Activated CD4-positive, alpha-beta T cell treated with anti-CD3 and anti-CD28 coated beads for 36 hours (primary cell): ENCODE data around the gene RNF208. TPM values are rescaled to one million over a fixed set of nuclear protein-coding genes. Genes with fewer than 3 reads are reported as not detected.

Experiments
- ATAC-seq: fragments of 200-7000 bp; cut with Tn5 transposase; one replicate; pipeline ENCODE4 v1.10.0; 2021; ENCODE audit warnings: mild to moderate bottlenecking, moderate library complexity
- CTCF ChIA-PET: fragments of 350-600 bp; sonication (Branson Sonifier 250); formaldehyde crosslinking; loops from one replicate; lab custom pipeline; 2021; ENCODE audit warnings: antibody characterized with exemption; lab: Charles Lee
- POLR2A ChIA-PET: fragments of 350-600 bp; sonication (Branson Sonifier 250); formaldehyde crosslinking; loops from one replicate; lab custom pipeline; 2021; ENCODE audit warnings: antibody characterized with exemption, inconsistent platforms; lab: Charles Lee
- DNase-seq: peaks from one replicate; pipeline ENCODE4 v3.0.0-alpha.2; 2020
- H3K27ac Mint-ChIP-seq: one replicate; pipeline ENCODE4 v1.8.0; 2021; ENCODE audit warnings: mixed read lengths
- H3K27me3 Mint-ChIP-seq: one replicate; pipeline ENCODE4 v1.8.0; 2021; ENCODE audit warnings: mixed read lengths
- H3K36me3 Mint-ChIP-seq: one replicate; pipeline ENCODE4 v1.8.0; 2021; ENCODE audit warnings: low read depth, mixed read lengths
- H3K4me1 Mint-ChIP-seq: one replicate; pipeline ENCODE4 v1.8.0; 2021; ENCODE audit warnings: mixed read lengths
- H3K4me3 Mint-ChIP-seq: one replicate; pipeline ENCODE4 v1.8.0; 2021; ENCODE audit warnings: mild to moderate bottlenecking, moderate library complexity, mixed read lengths
- H3K9me3 Mint-ChIP-seq: one replicate; pipeline ENCODE4 v1.8.0; 2021; ENCODE audit warnings: low read depth, mixed read lengths
- intact Hi-C, 2 experiments: fragments of 100-400 bp; cut with DNase I in 1 of 2; cut with micrococcal nuclease in 1 of 2; formaldehyde crosslinking; loops; one replicate each; pipeline versions ENCODE4 v1.14.2 to v1.15.1; 2022 to 2024; cut with DNase I, micrococcal nuclease
- total RNA-seq, 2 experiments: library from RNA; stranded (reverse); gene quantifications; one replicate each; pipeline ENCODE4 v1.2.3, GENCODE V29; 2021

Gene RNF208
- total RNA-seq, 2 experiments from 2014 or later = 7.1 to 8.9 TPM

DNA sequence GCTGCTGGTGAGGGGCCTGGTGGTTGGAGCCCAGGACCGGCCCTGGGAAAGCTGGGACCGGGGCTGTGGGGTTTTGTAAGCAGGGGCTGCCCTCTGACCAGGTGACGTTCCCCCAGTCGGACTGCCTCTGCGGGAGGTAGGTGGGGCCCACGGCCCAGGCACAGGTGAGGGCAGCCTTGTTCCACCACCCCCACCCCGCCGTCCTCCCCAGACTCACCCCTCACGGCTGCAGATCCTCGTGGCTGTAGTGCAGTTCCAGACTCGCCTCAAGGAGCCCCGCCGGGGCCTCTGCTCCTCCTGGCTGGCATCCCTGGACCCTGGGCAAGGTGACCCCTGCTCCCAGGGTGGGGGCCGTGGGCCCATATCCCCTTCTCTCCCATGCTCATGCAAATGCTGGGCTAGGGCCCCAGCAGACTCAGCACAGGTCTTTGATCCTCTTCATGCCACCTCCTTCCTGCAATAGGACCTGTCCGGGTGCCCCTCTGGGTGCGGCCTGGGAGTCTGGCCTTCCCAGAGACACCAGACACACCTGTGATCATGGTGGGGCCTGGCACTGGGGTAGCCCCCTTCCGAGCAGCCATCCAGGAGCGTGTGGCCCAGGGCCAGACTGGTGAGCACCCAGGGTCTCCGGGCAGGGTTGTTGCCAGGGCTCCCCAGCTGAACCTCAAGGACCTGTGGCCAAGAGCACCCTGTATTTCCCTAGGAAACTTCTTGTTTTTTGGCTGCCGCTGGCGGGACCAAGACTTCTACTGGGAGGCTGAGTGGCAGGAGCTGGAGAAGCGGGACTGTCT lies 6.6 kb downstream of the RNF208 start:
- intact Hi-C loops = no loop called here
- CTCF ChIA-PET = no interaction called here

DNA sequence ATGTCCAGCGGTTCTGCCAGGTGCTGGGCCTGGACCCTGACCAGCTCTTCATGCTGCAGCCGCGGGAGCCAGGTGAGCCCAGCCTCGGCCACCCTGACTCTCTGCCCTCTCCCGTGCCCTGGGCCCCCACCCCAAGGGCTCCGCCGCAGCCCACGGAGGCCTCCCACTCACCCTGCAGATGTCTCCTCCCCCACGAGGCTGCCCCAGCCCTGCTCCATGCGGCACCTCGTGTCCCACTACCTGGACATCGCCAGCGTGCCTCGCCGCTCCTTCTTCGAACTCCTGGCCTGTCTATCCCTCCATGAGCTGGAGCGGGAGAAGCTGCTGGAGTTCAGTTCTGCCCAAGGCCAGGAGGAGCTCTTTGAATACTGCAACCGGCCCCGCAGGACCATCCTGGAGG lies 7.4 kb downstream of the RNF208 start:
- ATAC-seq = no peak
- intact Hi-C loops = no loop called here
- peaks cover 6% of the 10 kb centered on the region for H3K36me3 Mint-ChIP-seq
- no peak overlapping the region for H3K4me3 Mint-ChIP-seq
- no peak for DNase-seq
- H3K4me1 Mint-ChIP-seq = no peaks in the 10 kb centered on the region
- ChIA-PET CTCF (no interaction called here), POLR2A (interaction anchor here (0.8 kb wide), 1 partner anchor 22 kb away, joined by 3 read pairs; no protein-coding TSS in a partner anchor)
- H3K27me3 Mint-ChIP-seq = no peaks in the 10 kb centered on the region
- H3K9me3 Mint-ChIP-seq = no peaks in the 10 kb centered on the region
- no peak overlapping the region for H3K27ac Mint-ChIP-seq

More for the DNA sequence above, 6.6 kb downstream of the RNF208 start:
- no peak overlapping the region for H3K4me3 Mint-ChIP-seq
- H3K4me1 Mint-ChIP-seq = no peaks in the 10 kb centered on the region
- DNase-seq (no peak), ATAC-seq (no peak)
- POLR2A ChIA-PET = interaction anchor here (0.8 to 1.1 kb wide), 2 partner anchors 21 to 97 kb away, joined by 3 read pairs; no protein-coding TSS in a partner anchor
- H3K27ac Mint-ChIP-seq = no peak overlapping the region
- no peaks in the 10 kb centered on the region for H3K9me3 Mint-ChIP-seq
- H3K27me3 Mint-ChIP-seq = no peaks in the 10 kb centered on the region
- H3K36me3 Mint-ChIP-seq = peaks cover 4% of the 10 kb centered on the region

DNA sequence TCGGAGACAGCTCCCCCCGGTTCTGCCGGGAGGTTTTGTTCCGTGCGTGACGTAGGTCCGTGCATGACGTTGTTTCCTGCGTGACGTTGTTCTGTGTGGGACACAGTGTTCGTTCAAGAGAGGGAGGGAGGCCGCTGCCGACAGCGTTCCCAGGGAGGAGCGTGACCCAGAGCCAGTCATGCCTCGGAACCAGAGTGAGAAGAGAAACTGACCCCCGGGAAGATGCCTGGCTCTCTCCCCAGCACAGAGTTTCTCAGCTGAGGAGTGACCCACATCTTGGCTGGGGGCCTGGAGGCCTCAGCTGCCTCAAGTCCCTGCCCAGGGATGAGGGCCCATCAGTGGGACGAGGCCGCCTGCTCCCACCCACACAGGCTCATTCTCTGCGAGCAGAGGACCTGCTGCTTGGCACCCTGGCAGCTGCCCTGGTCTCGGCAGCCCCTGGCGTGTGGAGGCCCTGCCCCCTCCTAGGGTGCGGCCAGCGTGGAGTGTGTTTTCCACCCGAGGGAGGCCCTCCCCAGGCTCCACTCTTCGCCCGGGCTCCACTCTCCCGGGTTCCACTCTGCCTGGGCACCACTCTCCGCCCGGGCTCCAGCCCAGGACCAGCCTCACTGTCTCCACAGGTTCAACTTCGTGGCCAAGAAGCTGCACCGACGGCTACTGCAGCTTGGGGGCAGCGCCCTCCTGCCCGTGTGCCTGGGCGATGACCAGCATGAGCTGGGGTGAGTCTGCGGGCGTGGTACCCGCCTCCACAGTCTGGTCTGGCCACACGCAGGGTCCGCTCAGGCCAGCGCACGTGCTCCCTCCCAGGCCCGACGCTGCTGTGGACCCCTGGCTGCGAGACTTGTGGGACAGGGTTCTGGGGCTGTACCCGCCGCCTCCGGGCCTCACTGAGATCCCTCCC lies 8.6 kb downstream of the RNF208 start:
- no peak for DNase-seq
- H3K4me1 Mint-ChIP-seq = no peaks in the 10 kb centered on the region
- H3K27ac Mint-ChIP-seq = no peak overlapping the region
- H3K9me3 Mint-ChIP-seq = no peaks in the 10 kb centered on the region
- no peak overlapping the region for H3K4me3 Mint-ChIP-seq
- intact Hi-C loops = no loop called here
- no peak for ATAC-seq
- POLR2A ChIA-PET = no interaction called here
- CTCF ChIA-PET = no interaction called here
- no peaks in the 10 kb centered on the region for H3K27me3 Mint-ChIP-seq
- H3K36me3 Mint-ChIP-seq = peaks cover 10% of the 10 kb centered on the region

DNA sequence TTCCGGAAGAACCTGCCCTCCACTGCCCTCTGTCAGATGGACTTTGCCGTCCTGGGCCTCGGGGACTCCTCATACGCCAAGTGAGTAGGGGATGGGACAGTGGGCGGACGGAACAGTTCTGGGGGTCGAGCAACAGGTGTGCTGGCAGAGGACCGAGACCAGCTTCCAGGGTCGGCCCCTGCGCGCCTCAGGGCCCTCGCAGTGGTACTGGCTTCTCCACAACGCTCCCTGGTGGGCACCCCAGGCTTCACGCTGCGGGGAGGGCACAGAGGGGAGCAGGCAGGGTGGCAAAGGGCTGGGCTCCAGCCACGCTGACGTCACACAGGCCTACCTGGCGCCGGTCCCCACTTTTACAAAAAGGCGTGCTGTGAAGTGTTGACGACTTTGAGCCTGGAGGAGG lies 9.5 kb downstream of the RNF208 start:
- ATAC-seq (no peak), DNase-seq (no peak)
- Mint-ChIP-seq H3K4me1 (peaks cover 1% of the 10 kb centered on the region), H3K27me3 (no peaks in the 10 kb centered on the region), H3K9me3 (no peaks in the 10 kb centered on the region), H3K27ac (no peak overlapping the region), H3K4me3 (no peak overlapping the region), H3K36me3 (peaks cover 12% of the 10 kb centered on the region)
- intact Hi-C loops = no loop called here
- CTCF ChIA-PET = interaction anchor here (1.0 kb wide), 1 partner anchor 23 kb away, joined by 3 read pairs; no protein-coding TSS in a partner anchor
- POLR2A ChIA-PET = no interaction called here

DNA sequence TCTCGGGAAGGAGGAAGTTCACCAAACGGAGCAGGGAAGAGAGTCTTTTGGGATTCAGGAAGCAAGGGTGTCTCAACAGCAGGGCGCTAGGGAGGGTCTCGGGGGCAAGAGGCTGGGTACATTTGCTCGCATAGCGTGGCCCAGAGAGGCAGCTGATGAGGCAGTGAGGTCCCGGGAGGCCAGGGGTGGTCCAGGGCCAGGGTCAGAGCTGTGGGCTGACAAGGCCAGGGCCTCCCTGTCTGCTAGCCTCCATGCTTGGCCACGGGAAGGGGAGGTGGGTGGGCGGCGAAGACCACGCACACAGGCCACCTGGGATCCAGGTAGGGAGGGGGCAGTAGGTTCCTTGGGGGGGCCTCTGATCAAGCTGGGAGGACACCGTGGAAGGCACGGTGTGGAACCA lies 10.5 kb downstream of the RNF208 start:
- H3K9me3 Mint-ChIP-seq = no peaks in the 10 kb centered on the region
- ATAC-seq (no peak), DNase-seq (no peak)
- H3K27me3 Mint-ChIP-seq = no peaks in the 10 kb centered on the region
- ChIA-PET POLR2A (no interaction called here), CTCF (interaction anchor here (1.0 to 1.7 kb wide), 2 partner anchors 11 to 22 kb away, joined by 3 to 4 read pairs; partner anchors contain the start of gene TPRN)
- H3K4me1 Mint-ChIP-seq = peaks cover 11% of the 10 kb centered on the region
- no peak overlapping the region for H3K27ac Mint-ChIP-seq
- H3K36me3 Mint-ChIP-seq = peaks cover 20% of the 10 kb centered on the region
- intact Hi-C loops = no loop called here
- no peak overlapping the region for H3K4me3 Mint-ChIP-seq

DNA sequence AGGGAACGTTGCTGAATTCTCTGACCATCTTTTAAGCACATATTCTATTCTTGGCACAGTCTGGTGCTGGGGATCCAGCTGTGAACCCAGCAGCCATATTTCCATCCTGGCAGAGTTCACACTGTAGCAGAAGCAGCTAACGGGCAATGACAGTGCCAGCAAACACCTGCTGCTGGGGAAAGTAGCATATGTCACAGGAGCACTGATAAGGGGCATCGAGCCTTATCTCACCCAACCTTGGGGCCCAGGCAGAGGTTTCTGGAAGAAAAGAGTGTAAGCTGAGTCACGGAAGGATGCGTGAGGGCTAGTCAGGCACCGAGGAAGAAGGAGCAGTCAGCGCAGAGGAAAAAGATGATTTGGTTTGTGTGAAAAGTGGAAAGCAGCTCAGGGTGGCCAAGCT lies 15.4 kb downstream of the RNF208 start:
- peaks cover 20% of the 10 kb centered on the region for H3K36me3 Mint-ChIP-seq
- intact Hi-C loops = no loop called here
- ChIA-PET CTCF (interaction anchor here (1.2 to 1.9 kb wide), 3 partner anchors 10 to 30 kb away, joined by 3 to 8 read pairs (median 4); a partner anchor contains a TSS), POLR2A (interaction anchor here (0.6 kb wide), 1 partner anchor 804 kb away, joined by 3 read pairs; no protein-coding TSS in a partner anchor)
- H3K27me3 Mint-ChIP-seq = no peaks in the 10 kb centered on the region
- H3K27ac Mint-ChIP-seq = peak overlapping the region; percentile 84
- DNase-seq = no peak
- H3K4me3 Mint-ChIP-seq = peak overlapping the region; percentile 93
- H3K9me3 Mint-ChIP-seq = no peaks in the 10 kb centered on the region
- peaks cover 35% of the 10 kb centered on the region for H3K4me1 Mint-ChIP-seq
- no peak for ATAC-seq

DNA sequence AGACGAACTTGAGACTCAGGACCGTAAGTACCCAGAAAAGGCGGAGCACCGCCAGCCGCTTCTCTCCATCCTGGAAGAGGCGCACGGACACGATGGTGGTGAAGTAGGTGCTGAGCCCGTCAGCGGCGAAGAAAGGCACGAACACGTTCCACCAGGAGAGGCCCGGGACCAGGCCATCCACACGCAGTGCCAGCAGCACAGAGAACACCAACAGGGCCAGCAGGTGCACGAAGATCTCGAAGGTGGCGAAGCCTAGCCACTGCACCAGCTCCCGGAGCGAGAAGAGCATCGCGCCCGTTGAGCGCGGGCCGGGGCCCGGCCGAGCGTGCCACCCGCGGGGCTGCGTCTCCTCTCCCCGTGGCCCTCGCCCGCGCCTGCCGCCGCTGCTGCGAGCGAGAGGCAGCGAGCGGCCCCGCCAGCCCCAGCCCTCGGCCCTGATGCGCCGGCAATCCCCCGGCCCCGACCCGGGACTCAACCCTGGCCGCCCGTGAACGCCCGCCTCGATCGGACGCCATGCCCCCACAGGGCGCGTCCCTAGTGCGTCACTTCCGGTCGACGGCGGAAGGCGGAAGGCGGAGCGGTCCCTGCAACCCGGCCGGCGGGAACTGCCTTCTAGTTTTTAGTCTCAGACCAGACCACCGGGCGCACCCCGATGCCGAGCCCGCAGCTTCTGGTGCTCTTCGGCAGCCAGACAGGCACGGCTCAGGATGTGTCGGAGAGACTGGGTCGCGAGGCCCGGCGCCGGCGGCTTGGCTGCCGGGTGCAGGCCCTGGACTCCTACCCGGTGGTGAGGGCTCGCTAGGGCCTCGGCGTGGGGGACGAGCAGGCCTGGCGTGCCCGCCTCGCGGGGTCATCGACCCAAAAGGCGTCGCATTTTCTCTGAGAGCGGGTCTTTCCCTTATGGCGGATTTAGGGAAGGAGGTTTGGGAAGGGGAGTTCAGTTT lies 16.6 kb downstream of the RNF208 start, which contains the start of the genes NDOR1 and TMEM203:
NDOR1 (plus strand) TSS at position 575 of the 944 bp plus-strand sequence; CDS start at position 653, 78 bp downstream.
TMEM203 (minus strand) TSS at position 523 of the 944 bp plus-strand sequence; CDS start at position 289, 234 bp downstream.
- Mint-ChIP-seq H3K9me3 (no peaks in the 10 kb centered on the region), H3K27ac (peak within 1 kb of the TSS; percentile 93), H3K4me1 (peaks cover 39% of the 10 kb centered on the region), H3K36me3 (peaks cover 20% of the 10 kb centered on the region), H3K4me3 (peak within 1 kb of the TSS; percentile 93), H3K27me3 (no peaks in the 10 kb centered on the region)
- ChIA-PET CTCF (interaction anchor here (0.8 to 2.4 kb wide), 3 partner anchors 18 to 364 kb away, joined by 4 to 11 read pairs (median 9); partner anchors contain the start of genes RNF208 and RNF224), POLR2A (interaction anchor here (0.7 kb wide), 1 partner anchor 122 kb away, joined by 3 read pairs; no protein-coding TSS in a partner anchor)
- intact Hi-C loops = loop anchor here (1.0 to 2.0 kb wide), 8 partner anchors 16 to 91 kb away; partner anchors contain the start of genes TUBB4B (in 2 of the 2), ANAPC2 (in 1 of the 2), DPP7 (in 1 of the 2) and NELFB (in 1 of the 2)
- DNase-seq (peak; percentile 97), ATAC-seq (peak; percentile 53)

DNA sequence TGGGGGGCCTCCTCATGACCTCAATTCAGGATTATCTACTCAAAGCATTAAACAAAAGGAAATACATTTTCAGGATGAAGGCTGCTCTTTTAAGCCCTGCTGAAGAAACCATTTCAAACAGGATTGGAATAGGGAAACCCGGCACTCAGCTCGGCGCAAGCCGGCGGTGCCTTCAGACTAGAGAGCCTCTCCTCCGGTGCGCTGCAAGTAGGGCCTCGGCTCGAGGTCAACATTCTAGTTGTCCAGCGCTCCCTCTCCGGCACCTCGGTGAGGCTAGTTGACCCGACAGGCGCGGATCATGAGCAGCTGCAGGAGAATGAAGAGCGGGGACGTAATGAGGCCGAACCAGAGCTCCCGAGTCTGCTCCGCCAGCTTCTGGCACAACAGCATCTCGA lies 17.3 kb downstream of the RNF208 start:
- POLR2A ChIA-PET = interaction anchor here (0.7 to 1.0 kb wide), 2 partner anchors 50 to 121 kb away, joined by 3 read pairs; partner anchors contain the start of gene NELFB
- peaks cover 18% of the 10 kb centered on the region for H3K36me3 Mint-ChIP-seq

DNA sequence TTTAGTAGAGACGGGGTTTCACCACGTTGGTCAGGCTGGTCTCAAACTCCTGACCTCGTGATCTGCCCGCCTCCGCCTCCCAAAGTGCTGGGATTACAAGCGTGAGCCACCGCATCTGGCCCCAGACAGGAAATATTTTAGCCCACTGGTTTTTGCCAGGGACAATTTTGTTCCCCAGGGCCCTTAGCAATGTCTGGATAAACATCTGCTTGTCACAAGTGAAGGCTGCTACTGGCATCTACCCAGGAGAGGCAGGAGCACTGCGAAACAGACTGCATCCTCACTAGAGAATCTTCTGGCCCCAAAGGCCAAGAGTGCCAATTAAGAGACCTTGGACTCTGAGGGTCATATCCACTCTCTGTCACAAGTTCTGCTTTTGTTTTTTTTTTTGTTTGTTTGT lies 19.1 kb downstream of the RNF208 start:
- Mint-ChIP-seq H3K27ac (no peak overlapping the region), H3K27me3 (no peaks in the 10 kb centered on the region), H3K4me1 (peaks cover 43% of the 10 kb centered on the region), H3K36me3 (peaks cover 14% of the 10 kb centered on the region), H3K4me3 (no peak overlapping the region), H3K9me3 (no peaks in the 10 kb centered on the region)
- DNase-seq (no peak), ATAC-seq (no peak)
- intact Hi-C loops = loop anchor here in 1 of 2 experiments (5.0 kb wide), 1 partner anchor 316 kb away; the partner anchor contains the start of gene TRAF2
- ChIA-PET CTCF (interaction anchor here (1.9 kb wide), 1 partner anchor 34 kb away, joined by 5 read pairs; no protein-coding TSS in a partner anchor), POLR2A (no interaction called here)

More for the DNA sequence above, 17.3 kb downstream of the RNF208 start:
- Mint-ChIP-seq H3K4me3 (peak overlapping the region; percentile 93), H3K27me3 (no peaks in the 10 kb centered on the region), H3K4me1 (peaks cover 39% of the 10 kb centered on the region), H3K9me3 (no peaks in the 10 kb centered on the region), H3K27ac (peak overlapping the region; percentile 93)
- intact Hi-C loops = loop anchor here (1.0 to 5.0 kb wide), 9 partner anchors 15 to 317 kb away; partner anchors contain the start of genes TUBB4B (in 2 of the 2), ANAPC2 (in 1 of the 2), DPP7 (in 1 of the 2) and NELFB (in 1 of the 2)
- ATAC-seq (no peak), DNase-seq (no peak)
- CTCF ChIA-PET = interaction anchor here (0.6 to 2.4 kb wide), 5 partner anchors 18 to 363 kb away, joined by 3 to 11 read pairs (median 5); partner anchors contain the start of genes RNF208 and RNF224
